GM03348 (cell line): ENCODE results near the gene IL22RA1.

Experiments used
- DNase-seq: peaks from one replicate; pipeline ENCODE4 v3.0.0; 2012; ENCODE audit warnings: low spot score

Gene IL22RA1

GRCh38 chr1:24097663-24098062, 45.3 kb downstream of the IL22RA1 start:
- no peak for DNase-seq

GRCh38 chr1:24096739-24097103, 46.2 kb downstream of the IL22RA1 start:
- no peak for DNase-seq

GRCh38 chr1:24096009-24096738, 46.8 kb downstream of the IL22RA1 start:
- DNase-seq: no peak

- DNase-seq: no peak
Measured at GRCh38 chr1:24095140-24095859, 47.6 kb downstream of the IL22RA1 start.

GRCh38 chr1:24094554-24094953, 48.4 kb downstream of the IL22RA1 start:
- no peak for DNase-seq

GRCh38 chr1:24093732-24094131, 49.2 kb downstream of the IL22RA1 start:
- DNase-seq: no peak

GRCh38 chr1:24092979-24093378, 50.0 kb downstream of the IL22RA1 start:
- no peak for DNase-seq

GRCh38 chr1:24091971-24092482, 50.9 kb downstream of the IL22RA1 start:
- DNase-seq: no peak

- DNase-seq: no peak
Measured at GRCh38 chr1:24090736-24091135, 52.2 kb downstream of the IL22RA1 start.

- no peak for DNase-seq
Measured at GRCh38 chr1:24089743-24090555, 53.0 kb downstream of the IL22RA1 start.

- no peak for DNase-seq
Measured at GRCh38 chr1:24089027-24089742, 53.8 kb downstream of the IL22RA1 start.

- DNase-seq: no peak
Measured at GRCh38 chr1:24086466-24086865, 56.5 kb downstream of the IL22RA1 start.

- DNase-seq: peak; percentile 79
Measured at GRCh38 chr1:24085546-24085945, 57.4 kb downstream of the IL22RA1 start.

GRCh38 chr1:24085007-24085406, 57.9 kb downstream of the IL22RA1 start:
- DNase-seq: no peak

GRCh38 chr1:24084050-24084449, 58.9 kb downstream of the IL22RA1 start:
- no peak for DNase-seq

- DNase-seq: no peak
Measured at GRCh38 chr1:24082372-24082771, 60.6 kb downstream of the IL22RA1 start.

- no peak for DNase-seq
Measured at GRCh38 chr1:24081190-24081589, 61.8 kb downstream of the IL22RA1 start.

GRCh38 chr1:24080131-24080530, 62.8 kb downstream of the IL22RA1 start:
- no peak for DNase-seq

- DNase-seq: no peak
Measured at GRCh38 chr1:24077278-24077978, 65.5 kb downstream of the IL22RA1 start.

GRCh38 chr1:24075946-24076345, 67.0 kb downstream of the IL22RA1 start:
- DNase-seq: no peak

GRCh38 chr1:24075590-24075854, 67.4 kb downstream of the IL22RA1 start:
- DNase-seq: no peak
